GM18873 (cell line): Measurements from ENCODE around the gene GPC5.
"Not testable (repeated sequence)": the region's sequence is repeated elsewhere in the genome, so short reads cannot be mapped to it uniquely, and the experiment has no call there.

Experiments used
- ATAC-seq: cut with Tn5 transposase; IDR thresholded peaks from one replicate; pipeline ENCODE4 v1.9.1; 2021; ENCODE audit warnings: mild to moderate bottlenecking, moderate library complexity, moderate number of reproducible peaks; ENCODE audit not compliant: unreplicated experiment, low FRiP score

GPC5 gene

DNA sequence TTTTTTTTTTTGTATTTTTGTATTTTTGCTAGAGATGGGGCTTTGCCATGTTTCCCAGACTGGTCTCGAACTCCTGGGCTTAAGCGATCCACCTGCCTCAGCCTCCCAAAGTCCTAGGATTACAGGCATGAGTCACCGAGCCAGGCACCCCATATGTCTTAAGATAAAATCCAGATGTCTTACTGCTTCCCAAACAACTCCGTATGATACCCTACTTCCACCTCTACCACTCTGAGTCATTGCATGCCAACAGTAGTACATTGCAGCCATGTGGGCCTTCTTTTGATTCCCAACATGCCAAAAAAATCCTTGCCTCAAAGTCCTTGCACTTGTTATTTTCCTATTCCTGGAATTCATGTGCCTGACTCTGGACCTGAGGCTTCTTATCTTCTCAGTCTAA, 799.2 kb downstream of the GPC5 start:
- no peak for ATAC-seq

DNA sequence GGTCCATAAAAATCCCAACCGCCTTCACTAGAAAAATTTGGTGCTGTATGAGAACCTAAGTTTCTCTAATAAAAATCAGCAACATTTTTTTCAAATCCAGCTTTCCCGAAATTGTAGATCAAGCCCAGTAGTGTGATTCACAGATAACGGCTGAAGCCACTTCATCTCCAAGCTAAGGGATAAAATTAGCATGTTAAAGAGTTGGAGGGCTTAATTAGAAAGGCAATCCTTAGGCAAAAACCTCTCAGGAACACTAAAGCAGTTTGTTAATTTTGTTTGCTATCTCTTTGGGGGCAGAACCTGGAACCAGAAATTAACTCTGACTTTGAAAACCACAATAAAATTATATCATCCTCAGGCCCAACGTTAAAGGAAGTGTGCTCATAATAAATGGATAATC, 820.2 kb downstream of the GPC5 start:
- no peak for ATAC-seq

DNA sequence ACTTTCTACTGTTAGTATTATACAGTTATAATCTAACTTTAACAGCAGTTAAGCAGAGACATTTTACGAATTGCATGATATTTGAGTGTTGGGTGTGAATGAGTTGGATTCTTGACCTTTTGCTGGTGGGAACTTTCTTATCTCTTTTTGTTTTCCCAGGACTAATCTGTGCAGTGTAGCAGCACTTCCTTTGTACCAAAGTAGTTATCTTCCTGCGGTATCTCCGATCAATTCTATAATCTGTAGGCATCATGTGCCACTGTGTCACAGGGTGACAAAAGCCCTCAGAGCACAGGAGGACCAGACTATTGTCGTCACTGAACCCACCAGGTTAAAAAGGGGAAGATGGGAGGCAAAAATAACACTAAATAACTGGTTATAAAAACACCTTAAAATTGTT, 823.5 kb downstream of the GPC5 start:
- no peak for ATAC-seq

DNA sequence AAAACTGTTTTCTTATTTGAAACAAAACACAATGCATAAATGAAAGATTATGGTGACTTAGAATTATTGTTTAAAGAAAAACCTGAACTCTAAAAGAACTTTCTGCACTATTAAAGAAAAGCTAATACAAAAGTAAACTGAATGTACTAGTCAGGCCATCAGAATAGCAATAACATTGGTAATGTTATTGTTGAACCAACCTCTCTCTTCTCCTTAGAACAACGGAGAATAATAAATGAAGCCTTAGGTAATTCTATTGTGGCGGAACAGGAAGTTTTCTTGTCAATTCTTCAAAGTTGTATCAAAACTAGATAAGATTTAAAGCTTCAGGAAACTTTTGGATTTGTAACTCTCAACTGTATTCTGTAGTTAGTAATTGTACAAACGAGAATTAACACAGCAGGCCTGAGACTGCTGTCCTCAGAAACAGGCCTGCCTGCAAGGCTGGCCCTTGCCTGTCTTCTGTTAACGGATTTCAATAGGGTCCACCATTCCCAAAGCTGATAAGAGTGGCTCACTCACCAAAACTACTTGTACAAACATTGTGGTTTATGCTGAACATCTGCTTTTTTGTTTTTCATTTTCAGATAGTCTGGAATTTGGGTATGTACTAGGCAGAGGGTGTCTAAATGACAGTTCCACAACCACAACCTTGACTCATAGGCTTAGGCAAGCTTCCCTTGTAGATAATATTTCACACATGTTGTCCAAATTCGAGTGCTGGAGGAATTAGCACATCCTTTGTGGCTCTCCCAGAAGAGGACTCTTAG, 825.8 kb downstream of the GPC5 start:
- no peak for ATAC-seq

DNA sequence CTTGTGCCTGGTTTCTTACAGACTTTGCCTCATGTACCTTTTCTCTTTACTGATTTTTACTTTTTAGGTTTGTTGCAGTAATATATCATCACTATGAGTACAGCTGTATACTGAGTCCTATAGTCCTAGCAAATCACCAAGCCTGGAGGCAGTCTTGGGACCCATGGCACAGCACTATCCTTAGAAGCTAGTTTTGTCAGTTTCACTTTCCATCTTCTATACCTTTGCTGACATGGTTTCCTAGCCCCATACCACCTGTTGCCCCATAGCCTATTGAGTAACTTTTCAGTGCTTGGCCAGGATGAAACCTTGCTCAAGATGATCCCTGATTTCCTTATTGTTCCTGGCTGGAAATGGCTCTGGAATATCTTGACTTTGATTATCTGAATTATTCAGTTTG, 826.4 kb downstream of the GPC5 start:
- no peak for ATAC-seq

DNA sequence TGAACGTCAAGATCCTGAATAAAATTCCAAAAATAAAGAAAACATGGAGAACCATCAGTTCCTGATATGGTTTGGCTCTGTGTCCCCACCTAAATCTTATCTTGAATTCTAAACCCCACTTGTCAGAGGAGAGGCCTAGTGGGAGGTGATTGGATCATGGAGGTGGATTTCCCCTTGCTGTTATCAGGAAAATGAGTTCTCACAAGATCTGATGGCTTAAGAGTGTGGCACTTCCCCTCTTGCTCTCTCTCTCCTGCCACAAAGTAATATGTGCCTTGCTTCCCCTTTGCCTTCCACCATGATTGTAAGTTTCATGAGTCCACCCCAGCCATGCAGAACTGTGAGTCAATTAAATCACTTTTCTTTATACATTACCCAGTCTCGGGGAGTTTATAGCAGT, 827.4 kb downstream of the GPC5 start:
- ATAC-seq: no peak

DNA sequence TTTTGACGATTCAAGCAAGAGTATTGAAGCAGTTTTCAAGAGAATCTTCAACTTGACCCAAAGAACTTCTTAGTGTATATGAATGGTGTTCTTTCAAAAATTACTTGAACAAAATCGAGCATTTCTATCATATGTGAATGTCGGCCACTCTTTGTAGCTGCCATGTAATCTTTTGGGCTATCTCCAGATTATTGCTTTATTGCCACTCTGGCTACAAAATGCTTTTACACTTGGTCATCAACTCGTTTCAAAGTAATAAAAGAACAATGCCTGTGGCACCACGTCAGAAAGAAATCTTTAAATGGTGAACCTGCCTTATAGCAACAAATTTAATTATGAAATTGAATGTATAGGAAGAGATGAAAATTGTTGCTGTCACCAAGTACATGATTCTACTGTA, 834.5 kb downstream of the GPC5 start:
- ATAC-seq: no peak

DNA sequence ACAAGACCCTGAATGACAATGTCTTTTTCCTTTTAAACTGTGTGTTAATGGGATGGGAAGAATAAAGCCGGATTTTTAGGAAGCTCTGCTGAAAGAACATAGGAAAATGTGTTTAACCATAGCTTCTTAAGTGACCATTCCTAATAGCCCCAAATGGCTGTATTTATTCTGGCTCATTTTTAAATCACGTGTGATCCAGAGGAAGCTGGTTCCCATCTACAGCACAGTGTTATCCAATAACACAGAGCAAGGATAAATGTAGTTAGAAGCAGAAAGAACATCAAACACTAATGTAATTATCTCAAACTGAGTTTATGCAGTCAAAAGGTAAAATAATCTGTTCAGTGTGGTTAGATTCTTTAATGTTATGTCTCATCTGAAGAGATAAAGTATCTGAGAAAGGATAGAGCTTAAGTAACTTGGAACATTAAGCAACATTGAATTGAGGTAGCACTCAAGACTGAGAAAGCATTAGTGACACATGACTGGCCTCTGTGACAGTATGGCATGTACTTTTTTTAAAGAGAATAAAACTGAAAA, 853.3 kb downstream of the GPC5 start:
- ATAC-seq: no peak

DNA sequence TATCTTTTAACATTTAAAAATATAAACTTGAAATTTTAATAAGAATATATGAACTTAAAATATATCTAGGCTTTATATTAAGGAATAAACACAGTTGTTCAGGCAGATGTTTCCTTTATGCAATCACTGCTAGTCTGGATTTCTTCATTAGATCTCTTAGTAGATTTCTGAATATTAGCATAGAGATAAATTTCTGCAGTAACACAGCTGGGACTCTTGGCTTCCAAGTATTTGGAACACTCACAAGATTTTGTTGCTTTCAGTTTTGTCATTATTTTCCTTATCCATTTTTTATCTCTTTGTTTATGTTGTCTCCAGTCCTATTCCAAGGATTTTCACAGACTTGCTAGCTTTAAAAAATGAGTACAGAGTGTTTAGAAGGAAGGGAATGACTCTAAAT, 857.1 kb downstream of the GPC5 start:
- no peak for ATAC-seq

DNA sequence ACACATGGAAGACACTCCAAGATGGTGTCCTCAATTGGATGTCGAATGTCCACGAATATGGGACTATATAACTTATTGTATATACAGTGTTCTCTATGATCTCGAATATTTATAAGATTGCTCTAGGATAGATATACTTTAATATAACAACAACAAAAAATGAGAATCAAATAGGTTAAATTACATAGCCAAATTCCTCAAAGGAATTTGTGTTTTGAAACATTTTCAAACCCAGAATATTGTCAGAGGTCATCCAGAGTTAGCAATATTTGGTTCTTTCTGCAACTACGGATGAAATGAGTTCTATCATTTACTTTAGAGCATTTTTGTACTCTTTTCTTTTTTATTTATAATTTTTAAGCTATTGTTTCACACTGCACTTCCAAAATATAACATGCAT, 857.8 kb downstream of the GPC5 start:
- ATAC-seq: no peak

DNA sequence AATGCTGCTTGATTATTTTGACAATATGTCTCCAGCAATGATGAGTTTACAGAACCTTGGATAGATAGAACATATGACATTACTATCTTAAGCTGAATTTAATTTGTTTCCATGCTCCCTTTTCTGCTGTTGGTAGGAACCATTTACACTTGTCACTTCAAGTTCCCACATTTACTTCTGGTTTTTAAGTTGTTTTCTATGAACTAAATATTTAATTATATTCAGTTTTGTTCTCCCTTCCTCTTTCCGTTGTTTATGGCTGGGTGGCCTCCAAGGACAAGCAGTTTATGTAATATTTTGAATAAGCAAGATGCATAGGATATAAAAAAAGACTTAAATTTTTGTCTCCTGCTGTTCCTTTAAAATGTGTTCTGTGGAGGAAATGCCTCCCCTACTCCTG, 860.6 kb downstream of the GPC5 start:
- no peak for ATAC-seq

DNA sequence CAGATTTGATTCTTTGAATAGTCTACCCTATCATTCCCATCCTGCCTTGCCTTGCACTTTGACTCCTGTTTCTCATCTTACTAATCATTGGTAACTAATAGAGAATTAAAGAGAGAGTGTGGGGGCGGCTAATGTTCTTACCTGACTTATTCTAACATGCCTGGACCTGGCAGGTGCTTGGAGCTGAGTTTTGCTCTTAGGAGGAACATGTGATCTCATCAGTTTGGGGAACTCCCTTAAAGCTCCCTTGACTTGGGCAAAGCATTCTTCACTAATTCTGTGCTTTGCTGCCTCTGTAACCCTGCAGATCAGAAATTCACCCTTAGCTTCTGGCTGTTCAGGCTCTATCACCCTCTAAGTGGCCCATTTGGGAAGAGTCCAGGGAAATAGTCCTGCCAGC, 861.1 kb downstream of the GPC5 start:
- no peak for ATAC-seq

DNA sequence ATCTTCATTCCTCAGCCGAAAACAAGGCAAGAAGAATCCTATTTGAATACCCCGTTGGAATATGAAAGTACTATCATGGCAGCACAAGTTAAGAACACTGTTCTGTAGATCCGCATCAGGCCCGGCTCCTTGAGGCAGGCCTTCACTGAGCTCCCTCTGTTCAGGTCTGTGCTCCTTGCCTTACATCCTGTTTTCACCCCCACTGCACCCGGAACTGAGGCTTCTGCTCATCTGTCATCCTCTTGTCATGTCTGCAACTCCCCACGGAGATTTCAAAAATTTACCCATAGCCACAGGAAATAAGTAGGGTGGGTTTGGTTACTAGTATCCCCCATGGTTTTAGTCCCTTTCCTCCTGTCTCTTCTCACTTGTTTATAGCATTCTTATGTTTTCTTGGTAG, 861.9 kb downstream of the GPC5 start:
- ATAC-seq: no peak

DNA sequence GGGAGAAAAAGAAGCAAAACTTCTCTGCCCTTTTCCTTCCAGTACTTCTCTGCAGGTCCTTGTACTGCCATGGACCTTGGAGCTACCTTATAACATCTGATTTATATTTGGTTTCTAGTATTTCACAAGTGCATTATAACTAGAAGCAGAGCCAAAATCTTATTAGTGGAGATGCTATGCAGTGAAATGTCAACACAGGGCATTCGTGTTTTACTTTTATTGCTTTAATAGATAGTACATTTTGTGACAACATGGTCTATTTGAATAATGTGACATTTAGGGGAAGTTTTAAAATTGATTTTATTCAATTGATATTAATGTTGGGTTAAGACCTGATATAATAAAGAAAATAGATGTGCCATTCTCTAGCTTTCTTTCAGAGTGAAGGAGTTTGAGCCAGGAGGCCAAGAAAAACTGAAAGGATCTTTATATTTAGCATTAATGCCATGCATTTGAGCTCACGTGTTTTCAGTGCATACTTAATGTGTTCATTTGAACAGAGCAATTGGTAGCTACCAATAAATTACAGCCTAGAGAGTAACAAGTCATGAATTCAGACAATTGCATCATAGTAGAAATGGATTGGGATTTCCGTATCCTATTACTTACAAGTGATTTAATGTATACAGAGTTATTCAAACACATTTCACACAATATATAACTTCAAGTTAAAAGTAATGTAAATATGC, 863.8 kb downstream of the GPC5 start:
- no peak for ATAC-seq

DNA sequence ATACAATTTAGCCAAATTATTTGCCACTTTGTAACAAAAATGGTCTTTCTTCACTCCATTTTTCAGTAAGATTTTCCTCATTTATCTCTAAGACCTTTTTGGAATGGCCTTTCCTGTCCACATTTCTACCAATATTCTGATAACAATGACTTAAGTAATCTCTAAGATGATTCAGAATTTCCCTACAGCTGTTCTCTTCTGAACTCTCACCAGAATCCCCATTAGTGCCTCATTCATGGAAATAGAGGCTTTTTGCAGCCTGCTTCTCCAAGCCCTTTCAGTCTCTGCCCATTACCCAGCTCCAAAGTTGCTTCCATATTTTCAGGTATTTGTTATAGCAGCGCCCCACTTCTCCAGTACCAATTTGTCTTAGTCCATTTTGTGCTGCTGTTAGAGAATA, 867.0 kb downstream of the GPC5 start:
- no peak for ATAC-seq

DNA sequence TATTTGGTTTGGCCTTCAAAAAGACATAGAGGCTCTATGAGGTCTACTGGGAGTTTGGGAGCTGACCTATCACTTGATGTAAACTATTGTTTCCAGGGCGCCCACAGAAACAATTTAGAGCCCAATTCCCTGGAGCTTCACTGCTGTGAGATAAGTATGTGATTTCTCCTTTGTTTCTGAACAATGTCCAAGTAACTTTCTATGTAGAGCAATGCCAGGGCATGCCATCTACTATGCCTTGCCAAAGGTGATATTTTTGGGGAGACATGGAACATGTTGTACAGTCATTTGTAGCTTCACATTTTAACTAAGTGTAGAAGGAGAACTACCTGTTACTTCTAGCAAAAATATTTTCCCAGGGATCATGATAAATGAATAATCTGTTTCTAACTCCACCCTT, 872.6 kb downstream of the GPC5 start:
- ATAC-seq: no peak

DNA sequence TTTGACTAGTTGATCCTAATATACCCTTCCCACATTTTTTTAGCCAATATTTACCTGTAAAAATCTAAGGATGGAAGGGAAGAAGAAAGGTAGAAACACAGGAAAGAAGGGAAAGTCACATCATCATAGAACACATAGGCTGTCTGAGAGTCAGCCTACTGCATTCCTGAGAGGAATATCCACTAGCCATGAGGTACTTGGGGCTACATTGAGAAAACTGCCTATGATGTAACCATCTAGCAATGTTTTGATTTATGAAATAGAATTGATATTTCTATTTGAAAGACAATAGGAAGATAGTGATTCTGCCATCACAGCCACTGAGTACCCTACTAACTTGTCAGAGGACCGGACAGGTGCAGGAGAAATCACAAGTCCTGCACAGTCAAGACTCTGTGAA, 873.8 kb downstream of the GPC5 start:
- no peak for ATAC-seq

DNA sequence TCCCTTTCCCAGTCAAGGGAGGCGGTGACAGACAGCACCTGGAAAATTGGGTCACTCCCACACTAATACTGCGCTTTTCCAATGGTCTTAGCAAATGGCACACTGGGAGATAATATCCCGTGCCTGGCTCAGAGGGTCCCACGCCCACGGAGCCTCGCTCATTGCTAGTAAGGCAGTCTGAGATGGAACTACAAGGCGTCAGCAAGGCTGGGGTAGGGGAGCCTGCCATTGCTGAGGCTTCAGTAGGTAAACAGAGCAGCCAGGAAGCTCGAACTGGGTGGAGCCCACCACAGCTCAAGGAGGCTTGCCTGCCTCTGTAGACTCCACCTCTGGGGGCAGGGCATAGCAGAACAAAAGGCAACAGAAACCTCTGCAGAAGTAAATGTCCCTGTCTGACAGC, 882.6 kb downstream of the GPC5 start:
- ATAC-seq: not testable (repeated sequence)

DNA sequence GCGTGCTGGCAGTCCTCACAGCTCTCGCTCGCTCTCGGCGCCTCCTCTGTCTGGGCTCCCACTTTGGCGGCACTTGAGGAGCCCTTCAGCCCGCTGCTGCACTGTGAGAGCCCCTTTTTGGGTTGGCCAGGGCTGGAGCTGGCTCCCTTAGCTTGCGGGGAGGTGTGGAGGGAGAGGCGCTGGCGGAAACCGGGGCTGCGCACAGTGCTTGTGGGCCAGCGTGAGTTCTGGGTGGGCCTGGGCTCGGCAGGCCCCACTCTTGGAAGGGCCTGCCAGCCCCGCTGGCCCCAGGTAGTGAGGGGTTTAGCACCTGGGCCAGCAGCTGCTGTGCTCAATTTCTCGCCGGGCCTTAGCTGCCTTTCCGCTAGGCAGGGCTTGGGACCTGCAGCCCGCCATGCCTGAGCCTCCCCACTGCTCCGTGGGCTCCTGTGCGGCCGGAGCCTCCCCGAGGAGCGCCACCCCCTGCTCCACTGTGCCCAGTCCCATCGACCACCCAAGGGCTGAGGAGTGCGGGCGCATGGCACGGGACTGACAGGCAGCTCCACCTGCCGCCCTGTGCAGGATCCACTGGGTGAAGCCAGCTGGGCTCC, 892.4 kb downstream of the GPC5 start:
- not testable (repeated sequence) for ATAC-seq

DNA sequence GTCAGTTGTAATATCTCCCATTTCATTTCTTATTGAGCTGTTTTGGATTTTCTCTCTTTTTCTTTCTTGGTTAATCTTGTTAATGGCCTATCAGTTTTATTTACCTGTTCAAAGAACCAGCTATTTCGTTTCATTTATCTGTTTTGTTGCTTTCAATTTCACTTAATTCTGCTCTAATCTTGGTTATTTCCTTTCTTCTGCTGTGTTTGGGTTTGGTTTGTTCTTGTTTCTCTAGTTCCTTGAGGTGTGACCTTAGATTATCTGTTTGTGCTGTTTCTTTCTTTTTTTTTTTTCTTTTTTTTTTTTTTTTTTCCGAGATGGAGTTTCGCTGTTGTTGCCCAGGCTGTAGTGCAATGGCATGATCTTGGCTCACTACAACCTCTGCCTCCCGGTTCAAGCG, 896.1 kb downstream of the GPC5 start:
- ATAC-seq: not testable (repeated sequence)

DNA sequence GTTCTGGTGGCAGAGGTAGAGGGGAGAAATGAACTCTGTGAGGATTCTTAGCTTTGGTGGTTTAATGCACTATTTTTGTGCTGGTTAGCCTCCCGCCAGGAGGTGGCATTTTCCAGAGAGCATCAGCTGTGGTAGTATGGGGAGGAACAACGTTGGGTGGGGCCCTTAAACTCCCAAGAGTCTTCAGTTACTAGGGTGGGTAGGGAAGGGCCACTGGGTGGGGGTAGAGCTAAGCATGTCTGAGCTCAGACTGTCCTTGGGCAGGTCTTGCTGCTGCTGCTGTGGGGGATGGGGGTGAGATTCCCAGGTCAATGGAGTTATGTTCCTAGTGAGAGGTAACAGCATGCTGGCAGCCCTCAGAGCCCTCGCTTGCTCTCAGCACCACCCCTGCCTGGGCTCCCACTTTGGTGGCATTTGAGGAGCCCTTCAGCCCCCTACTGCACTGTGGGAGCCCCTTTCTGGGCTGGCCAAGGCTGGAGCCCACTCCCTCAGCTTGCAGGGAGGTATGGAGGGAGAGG, 897.8 kb downstream of the GPC5 start:
- not testable (repeated sequence) for ATAC-seq
